T-cell (primary cell): ENCODE data around the gene IL13. TPM values are rescaled to one million over a fixed set of nuclear protein-coding genes. Genes with fewer than 3 reads are reported as not detected.

Source experiments
- ATAC-seq, 4 experiments: fragments of 200-7000 bp in 3 of 4; fragments of 150-1000 bp in 1 of 4; cut with Tn5 transposase; replicated peaks in 1 of 4; 1 replicate in 3 of 4; 2 replicates in 1 of 4; pipeline ENCODE4 v1.10.0; 2021; ENCODE audit warnings: moderate library complexity in 3 of 4, mild to moderate bottlenecking in 2 of 4, moderate number of reproducible peaks in 1 of 4
- CTCF ChIA-PET, 2 donors: fragments of 300-600 bp; sonication (Branson Sonifier 250); formaldehyde crosslinking; loops; one replicate each; lab custom pipeline; 2022; ENCODE audit warnings: antibody characterized with exemption in 2 of 2; lab: Charles Lee
- POLR2A ChIA-PET, 2 donors: fragments of 300-600 bp; sonication (Branson Sonifier 250); formaldehyde crosslinking; loops; one replicate each; lab custom pipeline; 2022; ENCODE audit warnings: antibody characterized with exemption in 2 of 2; lab: Charles Lee
- DNase-seq, 35 experiments: peaks; one replicate each; pipeline versions ENCODE4 v3.0.0 to v3.0.0-alpha.2; 2013 to 2023
- H3K27ac ChIP-seq: one replicate; pipeline ENCODE4 v1.5.1; 2013; ENCODE audit warnings: low read length
- H3K27me3 ChIP-seq, 2 experiments: replicated peaks in 1 of 2; 1 replicate in 1 of 2; 2 replicates in 1 of 2; pipeline versions ENCODE4 v1.6.1 to v1.7.0; 2013; ENCODE audit warnings: low read length in 1 of 2, mixed read lengths in 1 of 2; ENCODE audit not compliant: control insufficient read depth in 2 of 2, insufficient read depth in 2 of 2; ENCODE audit errors: extremely low read depth in 1 of 2
- H3K36me3 ChIP-seq, 2 donors: 1 replicate in 1 of 2; 2 replicates in 1 of 2; pipeline versions ENCODE4 v1.6.1 to v1.7.0; 2013; ENCODE audit warnings: low read length in 1 of 2; ENCODE audit not compliant: control insufficient read depth in 2 of 2, insufficient read depth in 1 of 2; ENCODE audit errors: extremely low read depth in 1 of 2
- H3K4me1 ChIP-seq, 2 experiments: 1 replicate in 1 of 2; 2 replicates in 1 of 2; pipeline versions ENCODE4 v1.6.1 to v1.7.0; 2013; ENCODE audit warnings: low read length in 2 of 2, mixed read lengths in 1 of 2; ENCODE audit not compliant: insufficient read depth in 2 of 2, control insufficient read depth in 1 of 2; ENCODE audit errors: extremely low read depth in 1 of 2
- H3K4me3 ChIP-seq, 2 donors: 1 replicate in 1 of 2; 2 replicates in 1 of 2; pipeline versions ENCODE4 v1.5.1 to v1.7.0; 2013; ENCODE audit warnings: mild to moderate bottlenecking in 2 of 2, low read length in 1 of 2, moderate library complexity in 1 of 2; ENCODE audit not compliant: control insufficient read depth in 1 of 2; ENCODE audit errors: extremely low read depth in 1 of 2
- H3K9me3 ChIP-seq: 2 replicates; pipeline ENCODE4 v1.7.0; 2013
- H3K27ac Mint-ChIP-seq, 2 donors: one replicate each; pipeline ENCODE4 v1.8.0; 2020 to 2021; ENCODE audit warnings: mild to moderate bottlenecking in 2 of 2, mixed read lengths in 2 of 2
- H3K27me3 Mint-ChIP-seq, 2 donors: one replicate each; pipeline ENCODE4 v1.8.0; 2021 to 2022; ENCODE audit warnings: mixed read lengths in 2 of 2
- H3K36me3 Mint-ChIP-seq: one replicate; pipeline ENCODE4 v1.8.0; 2021; ENCODE audit warnings: mixed read lengths
- H3K4me1 Mint-ChIP-seq, 3 donors: one replicate each; pipeline ENCODE4 v1.8.0; 2020 to 2022; ENCODE audit warnings: mixed read lengths in 3 of 3, mild to moderate bottlenecking in 1 of 3
- H3K4me3 Mint-ChIP-seq, 3 donors: one replicate each; pipeline ENCODE4 v1.8.0; 2020 to 2022; ENCODE audit warnings: mild to moderate bottlenecking in 3 of 3, mixed read lengths in 3 of 3, moderate library complexity in 3 of 3
- H3K9me3 Mint-ChIP-seq, 3 donors: one replicate each; pipeline ENCODE4 v1.8.0; 2020 to 2022; ENCODE audit warnings: mixed read lengths in 3 of 3
- WGBS: methylation state at CpG from one replicate; pipeline ENCODE4 v1.1.5; 2013; ENCODE audit warnings: missing lambda C conversion rate; ENCODE audit not compliant: insufficient coverage; 5-methylcytosine and 5-hydroxymethylcytosine counted together
- total RNA-seq, 35 experiments: library from RNA in 6 of 35; stranded (reverse) in 6 of 35; fragments of 120-200 nt in 1 of 35; gene quantifications; one replicate each; pipeline versions ENCODE4 v1.2.1 to v1.2.4 and lab custom pipeline; 2013 to 2026

Gene IL13
- total RNA-seq, 5 donors from 2014 or later (not counting 1 experiment from before 2014, with no cell fraction given): 0.30 to 1.9 (median 0.44) TPM

GRCh38 chr5:132681983-132682382, 24.0 kb downstream of the IL13 start:
- Mint-ChIP-seq H3K27ac (no peak overlapping the region), H3K9me3 (no peaks in the 10 kb centered on the region), H3K27me3 (no peaks in the 10 kb centered on the region), H3K4me3 (no peak overlapping the region), H3K4me1 (peaks cover 3 to 9% (median 5%) of the 10 kb centered on the region in 3 donors), H3K36me3 (no peaks in the 10 kb centered on the region)
- DNase-seq: no peak
- no peak overlapping the region for H3K27ac ChIP-seq
- no peak overlapping the region for H3K4me3 ChIP-seq
- ATAC-seq: no peak
- ChIA-PET CTCF (no interaction called here), POLR2A (interaction anchor here in 1 of 2 donors (0.7 kb wide), 1 partner anchor 13 kb away, joined by 3 read pairs; no protein-coding TSS in a partner anchor)
- no peaks in the 10 kb centered on the region for H3K27me3 ChIP-seq
- WGBS: 89% methylated on average over 1 of the region's 4 CpGs
- no peaks in the 10 kb centered on the region for H3K4me1 ChIP-seq
- H3K36me3 ChIP-seq: no peaks in the 10 kb centered on the region
- H3K9me3 ChIP-seq: no peaks in the 10 kb centered on the region

- DNase-seq (no peak), ATAC-seq (no peak)
- no peaks in the 10 kb centered on the region for H3K36me3 ChIP-seq
- H3K9me3 ChIP-seq: no peaks in the 10 kb centered on the region
- no peak overlapping the region for H3K27ac ChIP-seq
- Mint-ChIP-seq H3K27me3 (no peaks in the 10 kb centered on the region), H3K36me3 (peaks cover 2% of the 10 kb centered on the region), H3K4me1 (peaks cover 19 to 28% (median 25%) of the 10 kb centered on the region in 3 donors), H3K9me3 (no peaks in the 10 kb centered on the region), H3K4me3 (no peak overlapping the region), H3K27ac (no peak overlapping the region)
- H3K27me3 ChIP-seq: no peaks in the 10 kb centered on the region
- ChIA-PET POLR2A (no interaction called here), CTCF (no interaction called here)
- peaks cover 9 to 11% of the 10 kb centered on the region in 2 experiments for H3K4me1 ChIP-seq
- WGBS: 100% methylated on average over 1 of the region's 6 CpGs
- H3K4me3 ChIP-seq: no peak overlapping the region
Measured at GRCh38 chr5:132684491-132684890, 26.5 kb downstream of the IL13 start.

- Mint-ChIP-seq H3K27me3 (no peaks in the 10 kb centered on the region), H3K36me3 (peaks cover 4% of the 10 kb centered on the region), H3K4me1 (peaks cover 19 to 30% (median 26%) of the 10 kb centered on the region in 3 donors), H3K27ac (no peak overlapping the region), H3K4me3 (no peak overlapping the region), H3K9me3 (no peaks in the 10 kb centered on the region)
- Histone ChIP-seq H3K4me1 (peaks cover 9 to 11% of the 10 kb centered on the region in 2 experiments), H3K4me3 (no peak overlapping the region), H3K36me3 (no peaks in the 10 kb centered on the region), H3K27me3 (no peaks in the 10 kb centered on the region), H3K27ac (no peak overlapping the region), H3K9me3 (no peaks in the 10 kb centered on the region)
- 80% methylated on average over 3 of the region's 12 CpGs for WGBS
- DNase-seq: no peak
- POLR2A ChIA-PET: interaction anchor here in 1 of 2 donors (0.7 kb wide), 1 partner anchor 10 kb away, joined by 3 read pairs; no protein-coding TSS in a partner anchor
- no peak for ATAC-seq
- CTCF ChIA-PET: no interaction called here
Measured at GRCh38 chr5:132684922-132685720, 27.1 kb downstream of the IL13 start.

GRCh38 chr5:132686193-132686592, 28.2 kb downstream of the IL13 start:
- no peaks in the 10 kb centered on the region for H3K27me3 ChIP-seq
- CTCF ChIA-PET: interaction anchor here in 1 of 2 donors (0.9 kb wide), 1 partner anchor 18 kb away, joined by 4 read pairs; no protein-coding TSS in a partner anchor
- Mint-ChIP-seq H3K27me3 (no peaks in the 10 kb centered on the region), H3K9me3 (no peaks in the 10 kb centered on the region), H3K27ac (no peak overlapping the region), H3K4me3 (no peak overlapping the region), H3K4me1 (peaks cover 19 to 30% (median 26%) of the 10 kb centered on the region in 3 donors), H3K36me3 (peaks cover 4% of the 10 kb centered on the region)
- H3K36me3 ChIP-seq: no peaks in the 10 kb centered on the region
- H3K27ac ChIP-seq: no peak overlapping the region
- 89% methylated on average over 1 of the region's 3 CpGs for WGBS
- H3K4me1 ChIP-seq: peaks cover 9 to 11% of the 10 kb centered on the region in 2 experiments
- ATAC-seq (no peak), DNase-seq (no peak)
- H3K4me3 ChIP-seq: no peak overlapping the region
- no peaks in the 10 kb centered on the region for H3K9me3 ChIP-seq
- POLR2A ChIA-PET: no interaction called here

GRCh38 chr5:132687995-132688394, 30.0 kb downstream of the IL13 start:
- H3K27me3 Mint-ChIP-seq: no peaks in the 10 kb centered on the region
- CTCF ChIA-PET: interaction anchor here in 1 of 2 donors (1.0 kb wide), 1 partner anchor 261 kb away, joined by 3 read pairs; no protein-coding TSS in a partner anchor
- H3K27ac ChIP-seq: no peak overlapping the region
- peaks cover 22 to 36% (median 26%) of the 10 kb centered on the region in 3 donors for H3K4me1 Mint-ChIP-seq
- H3K36me3 ChIP-seq: no peaks in the 10 kb centered on the region
- H3K4me3 Mint-ChIP-seq: peak overlapping the region in 1 of 3 donors; percentile 26
- POLR2A ChIA-PET: no interaction called here
- no peaks in the 10 kb centered on the region for H3K27me3 ChIP-seq
- H3K9me3 ChIP-seq: no peaks in the 10 kb centered on the region
- 56% methylated on average over 4 of the region's 5 CpGs for WGBS
- peaks cover 0 to 3% (median 3%) of the 10 kb centered on the region in 3 donors for H3K9me3 Mint-ChIP-seq
- ATAC-seq: peak; percentile 92 to 97 (median 96)
- peak in 33 of 35 experiments; percentile 13 to 76 (median 44) for DNase-seq
- H3K27ac Mint-ChIP-seq: peak overlapping the region in 1 of 2 donors; percentile 55
- peaks cover 9 to 11% of the 10 kb centered on the region in 2 experiments for H3K4me1 ChIP-seq
- no peak overlapping the region for H3K4me3 ChIP-seq
- H3K36me3 Mint-ChIP-seq: peaks cover 8% of the 10 kb centered on the region

- ChIA-PET POLR2A (interaction anchor here (0.5 to 0.6 kb wide), 2 partner anchors 12 to 20 kb away, joined by 5 to 6 read pairs; no protein-coding TSS in a partner anchor), CTCF (no interaction called here)
- DNase-seq (peak in 2 of 35 experiments; percentile 23 to 55), ATAC-seq (peak in 1 of 4 experiments; percentile 47)
- H3K9me3 Mint-ChIP-seq: peaks cover 0 to 3% (median 3%) of the 10 kb centered on the region in 3 donors
- Histone ChIP-seq H3K9me3 (no peaks in the 10 kb centered on the region), H3K27ac (no peak overlapping the region), H3K4me1 (peaks cover 9 to 11% of the 10 kb centered on the region in 2 experiments), H3K4me3 (no peak overlapping the region), H3K27me3 (no peaks in the 10 kb centered on the region), H3K36me3 (no peaks in the 10 kb centered on the region)
- WGBS: no CpG with 5 or more reads among the region's 7 CpGs
- peaks cover 22 to 36% (median 26%) of the 10 kb centered on the region in 3 donors for H3K4me1 Mint-ChIP-seq
- peak overlapping the region in 1 of 2 donors; percentile 55 for H3K27ac Mint-ChIP-seq
- H3K27me3 Mint-ChIP-seq: no peaks in the 10 kb centered on the region
- H3K4me3 Mint-ChIP-seq: peak overlapping the region in 2 of 3 donors; percentile 5 to 26
- peaks cover 8% of the 10 kb centered on the region for H3K36me3 Mint-ChIP-seq
Measured at GRCh38 chr5:132688536-132689339, 30.8 kb downstream of the IL13 start.
